ENCODE measurements around the gene TAC4. TPM values are rescaled to one million over a fixed set of nuclear protein-coding genes. Genes with fewer than 3 reads are reported as not detected.

The TAC4 gene
- total and polyA plus RNA-seq, 2 of the 13 experiments (the other 11 are each of a cell fraction or from before 2014, with no cell fraction given), result not detected

DNA sequence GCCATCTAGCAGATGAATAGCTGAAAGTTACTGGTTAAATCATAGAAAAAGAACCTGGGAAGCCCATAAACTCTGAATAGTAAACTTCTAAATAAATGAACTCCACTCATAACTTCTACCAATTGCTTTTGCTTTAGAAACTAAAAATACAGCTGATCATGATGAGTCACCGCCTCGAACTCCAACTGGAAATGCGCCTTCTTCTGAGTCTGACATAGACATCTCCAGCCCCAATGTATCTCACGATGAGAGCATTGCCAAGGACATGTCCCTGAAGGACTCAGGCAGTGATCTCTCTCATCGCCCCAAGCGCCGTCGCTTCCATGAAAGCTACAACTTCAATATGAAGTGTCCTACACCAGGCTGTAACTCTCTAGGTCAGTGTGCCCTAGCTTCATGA, 49.7 kb downstream of the TAC4 start (continued):
- TF ChIP-seq, protein P1, sequence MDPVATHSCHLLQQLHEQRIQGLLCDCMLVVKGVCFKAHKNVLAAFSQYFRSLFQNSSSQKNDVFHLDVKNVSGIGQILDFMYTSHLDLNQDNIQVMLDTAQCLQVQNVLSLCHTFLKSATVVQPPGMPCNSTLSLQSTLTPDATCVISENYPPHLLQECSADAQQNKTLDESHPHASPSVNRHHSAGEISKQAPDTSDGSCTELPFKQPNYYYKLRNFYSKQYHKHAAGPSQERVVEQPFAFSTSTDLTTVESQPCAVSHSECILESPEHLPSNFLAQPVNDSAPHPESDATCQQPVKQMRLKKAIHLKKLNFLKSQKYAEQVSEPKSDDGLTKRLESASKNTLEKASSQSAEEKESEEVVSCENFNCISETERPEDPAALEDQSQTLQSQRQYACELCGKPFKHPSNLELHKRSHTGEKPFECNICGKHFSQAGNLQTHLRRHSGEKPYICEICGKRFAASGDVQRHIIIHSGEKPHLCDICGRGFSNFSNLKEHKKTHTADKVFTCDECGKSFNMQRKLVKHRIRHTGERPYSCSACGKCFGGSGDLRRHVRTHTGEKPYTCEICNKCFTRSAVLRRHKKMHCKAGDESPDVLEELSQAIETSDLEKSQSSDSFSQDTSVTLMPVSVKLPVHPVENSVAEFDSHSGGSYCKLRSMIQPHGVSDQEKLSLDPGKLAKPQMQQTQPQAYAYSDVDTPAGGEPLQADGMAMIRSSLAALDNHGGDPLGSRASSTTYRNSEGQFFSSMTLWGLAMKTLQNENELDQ (CRISPR knock-in tag; IDR thresholded peaks at IDR 0.05; ENCODE audit: borderline replicate concordance), result no peak
- TF ChIP-seq FOXA3 (CRISPR knock-in tag; IDR thresholded peaks at IDR 0.05), result no peak
- TF ChIP-seq PTBP1 (IDR thresholded peaks at IDR 0.05; ENCODE audit: low read depth, low read length, poor library complexity, severe bottlenecking), result no peak
- TF ChIP-seq BRCA1 (CRISPR knock-in tag; IDR thresholded peaks at IDR 0.05), result no peak
- no peak for TF ChIP-seq ZNF614 (CRISPR knock-in tag; IDR thresholded peaks at IDR 0.05; ENCODE audit: borderline replicate concordance)
- TF ChIP-seq, protein P2, sequence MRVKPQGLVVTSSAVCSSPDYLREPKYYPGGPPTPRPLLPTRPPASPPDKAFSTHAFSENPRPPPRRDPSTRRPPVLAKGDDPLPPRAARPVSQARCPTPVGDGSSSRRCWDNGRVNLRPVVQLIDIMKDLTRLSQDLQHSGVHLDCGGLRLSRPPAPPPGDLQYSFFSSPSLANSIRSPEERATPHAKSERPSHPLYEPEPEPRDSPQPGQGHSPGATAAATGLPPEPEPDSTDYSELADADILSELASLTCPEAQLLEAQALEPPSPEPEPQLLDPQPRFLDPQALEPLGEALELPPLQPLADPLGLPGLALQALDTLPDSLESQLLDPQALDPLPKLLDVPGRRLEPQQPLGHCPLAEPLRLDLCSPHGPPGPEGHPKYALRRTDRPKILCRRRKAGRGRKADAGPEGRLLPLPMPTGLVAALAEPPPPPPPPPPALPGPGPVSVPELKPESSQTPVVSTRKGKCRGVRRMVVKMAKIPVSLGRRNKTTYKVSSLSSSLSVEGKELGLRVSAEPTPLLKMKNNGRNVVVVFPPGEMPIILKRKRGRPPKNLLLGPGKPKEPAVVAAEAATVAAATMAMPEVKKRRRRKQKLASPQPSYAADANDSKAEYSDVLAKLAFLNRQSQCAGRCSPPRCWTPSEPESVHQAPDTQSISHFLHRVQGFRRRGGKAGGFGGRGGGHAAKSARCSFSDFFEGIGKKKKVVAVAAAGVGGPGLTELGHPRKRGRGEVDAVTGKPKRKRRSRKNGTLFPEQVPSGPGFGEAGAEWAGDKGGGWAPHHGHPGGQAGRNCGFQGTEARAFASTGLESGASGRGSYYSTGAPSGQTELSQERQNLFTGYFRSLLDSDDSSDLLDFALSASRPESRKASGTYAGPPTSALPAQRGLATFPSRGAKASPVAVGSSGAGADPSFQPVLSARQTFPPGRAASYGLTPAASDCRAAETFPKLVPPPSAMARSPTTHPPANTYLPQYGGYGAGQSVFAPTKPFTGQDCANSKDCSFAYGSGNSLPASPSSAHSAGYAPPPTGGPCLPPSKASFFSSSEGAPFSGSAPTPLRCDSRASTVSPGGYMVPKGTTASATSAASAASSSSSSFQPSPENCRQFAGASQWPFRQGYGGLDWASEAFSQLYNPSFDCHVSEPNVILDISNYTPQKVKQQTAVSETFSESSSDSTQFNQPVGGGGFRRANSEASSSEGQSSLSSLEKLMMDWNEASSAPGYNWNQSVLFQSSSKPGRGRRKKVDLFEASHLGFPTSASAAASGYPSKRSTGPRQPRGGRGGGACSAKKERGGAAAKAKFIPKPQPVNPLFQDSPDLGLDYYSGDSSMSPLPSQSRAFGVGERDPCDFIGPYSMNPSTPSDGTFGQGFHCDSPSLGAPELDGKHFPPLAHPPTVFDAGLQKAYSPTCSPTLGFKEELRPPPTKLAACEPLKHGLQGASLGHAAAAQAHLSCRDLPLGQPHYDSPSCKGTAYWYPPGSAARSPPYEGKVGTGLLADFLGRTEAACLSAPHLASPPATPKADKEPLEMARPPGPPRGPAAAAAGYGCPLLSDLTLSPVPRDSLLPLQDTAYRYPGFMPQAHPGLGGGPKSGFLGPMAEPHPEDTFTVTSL (CRISPR knock-in tag; IDR thresholded peaks at IDR 0.05; ENCODE audit: borderline replicate concordance), result no peak
- no peak for TF ChIP-seq TCF7L2 (IDR thresholded peaks at IDR 0.05; ENCODE audit: low read depth, low read length)
- TF ChIP-seq, protein P3, sequence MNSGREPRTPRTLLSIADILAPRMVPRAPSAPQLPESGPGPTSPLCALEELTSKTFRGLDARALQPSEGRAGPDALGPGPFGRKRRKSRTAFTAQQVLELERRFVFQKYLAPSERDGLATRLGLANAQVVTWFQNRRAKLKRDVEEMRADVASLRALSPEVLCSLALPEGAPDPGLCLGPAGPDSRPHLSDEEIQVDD (CRISPR knock-in tag; IDR thresholded peaks at IDR 0.05; ENCODE audit: borderline replicate concordance), result no peak
- no peak for TF ChIP-seq RORA (CRISPR knock-in tag; IDR thresholded peaks at IDR 0.05)

Data from HepG2 (cell line).